BJ (cell line): ENCODE data around the gene RTL10. TPM values are rescaled to one million over a fixed set of nuclear protein-coding genes. Genes with fewer than 3 reads are reported as not detected.

Experiments used
- CTCF ChIA-PET: fragments of 350-600 bp; formaldehyde crosslinking; extraction: SDS; loops from one replicate; lab custom pipeline; 2021; ENCODE audit warnings: antibody characterized with exemption, inconsistent platforms; lab: Yijun Ruan, JAX
- POLR2A ChIA-PET: fragments of 300-600 bp; sonication (Branson Sonifier 250); formaldehyde crosslinking; extraction: SDS; loops from one replicate; lab custom pipeline; 2021; ENCODE audit warnings: antibody characterized with exemption; lab: Charles Lee
- DNase-seq: peaks from one replicate; pipeline ENCODE4 v3.0.0-alpha.2; 2011; ENCODE audit warnings: low read depth
- H3K27me3 ChIP-seq: 2 replicates; pipeline ENCODE4 v1.6.0; 2011; ENCODE audit warnings: low read length; ENCODE audit not compliant: control insufficient read depth, insufficient read depth
- H3K36me3 ChIP-seq: 2 replicates; pipeline ENCODE4 v1.5.1; 2011; ENCODE audit warnings: low read length; ENCODE audit not compliant: control insufficient read depth, insufficient read depth
- H3K4me3 ChIP-seq: 2 replicates; pipeline ENCODE4 v1.5.1; 2011; ENCODE audit warnings: low read depth, mild to moderate bottlenecking, control low read depth, low read length
- polyA plus RNA-seq: library from polyadenylated mRNA; depleted of rRNA; stranded (reverse); fragments of >200 nt; gene quantifications from 2 replicates; pipeline ENCODE4 v1.2.3, GENCODE V29; 2011
- TF ChIP-seq, protein P1 (sequence below): IDR thresholded peaks from 2 replicates; pipeline ENCODE4 v1.5.1; 2011; ENCODE audit warnings: low read depth, mild to moderate bottlenecking, control low read depth, inconsistent platforms, low read length, moderate library complexity; ENCODE audit not compliant: insufficient read depth

Gene RTL10
- polyA plus RNA-seq, 1 experiment: 18.9 TPM

DNA sequence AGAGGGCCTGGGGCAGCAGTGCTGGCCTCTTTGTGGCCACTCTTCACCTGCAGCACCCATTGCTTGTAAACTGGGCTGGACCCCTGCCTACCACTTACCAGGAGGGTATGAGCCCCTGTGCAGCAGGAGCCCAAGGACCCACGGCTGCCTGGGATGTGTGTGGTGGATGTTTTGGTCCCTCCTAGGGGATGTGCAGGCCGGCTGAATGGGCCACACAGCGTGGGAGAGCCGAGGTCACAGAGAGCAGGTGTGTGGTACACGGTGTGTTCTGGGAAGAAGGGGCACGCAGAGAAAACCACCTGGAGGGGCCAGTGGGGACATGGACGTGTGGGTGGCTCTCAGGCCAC, 19.3 kb upstream of the RTL10 start:
- TF ChIP-seq, protein P1, sequence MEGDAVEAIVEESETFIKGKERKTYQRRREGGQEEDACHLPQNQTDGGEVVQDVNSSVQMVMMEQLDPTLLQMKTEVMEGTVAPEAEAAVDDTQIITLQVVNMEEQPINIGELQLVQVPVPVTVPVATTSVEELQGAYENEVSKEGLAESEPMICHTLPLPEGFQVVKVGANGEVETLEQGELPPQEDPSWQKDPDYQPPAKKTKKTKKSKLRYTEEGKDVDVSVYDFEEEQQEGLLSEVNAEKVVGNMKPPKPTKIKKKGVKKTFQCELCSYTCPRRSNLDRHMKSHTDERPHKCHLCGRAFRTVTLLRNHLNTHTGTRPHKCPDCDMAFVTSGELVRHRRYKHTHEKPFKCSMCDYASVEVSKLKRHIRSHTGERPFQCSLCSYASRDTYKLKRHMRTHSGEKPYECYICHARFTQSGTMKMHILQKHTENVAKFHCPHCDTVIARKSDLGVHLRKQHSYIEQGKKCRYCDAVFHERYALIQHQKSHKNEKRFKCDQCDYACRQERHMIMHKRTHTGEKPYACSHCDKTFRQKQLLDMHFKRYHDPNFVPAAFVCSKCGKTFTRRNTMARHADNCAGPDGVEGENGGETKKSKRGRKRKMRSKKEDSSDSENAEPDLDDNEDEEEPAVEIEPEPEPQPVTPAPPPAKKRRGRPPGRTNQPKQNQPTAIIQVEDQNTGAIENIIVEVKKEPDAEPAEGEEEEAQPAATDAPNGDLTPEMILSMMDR: no peak
- ChIA-PET CTCF (interaction anchor here (3.1 kb wide), 1 partner anchor 143 kb away, joined by 13 read pairs; no protein-coding TSS in a partner anchor), POLR2A (no interaction called here)
- H3K4me3 ChIP-seq: no peak overlapping the region
- peaks cover 7% of the 10 kb centered on the region for H3K36me3 ChIP-seq
- H3K27me3 ChIP-seq: no peaks in the 10 kb centered on the region
- DNase-seq: no peak

GRCh38 chr22:19873138-19873959, 18.7 kb upstream of the RTL10 start:
- Histone ChIP-seq H3K36me3 (peaks cover 7% of the 10 kb centered on the region), H3K4me3 (no peak overlapping the region), H3K27me3 (no peaks in the 10 kb centered on the region)
- POLR2A ChIA-PET: no interaction called here
- DNase-seq: no peak
- CTCF ChIA-PET: interaction anchor here (3.1 kb wide), 1 partner anchor 142 kb away, joined by 13 read pairs; no protein-coding TSS in a partner anchor
- TF ChIP-seq, protein P1: no peak

- H3K4me3 ChIP-seq: no peak overlapping the region
- H3K36me3 ChIP-seq: peaks cover 5% of the 10 kb centered on the region
- ChIA-PET CTCF (no interaction called here), POLR2A (no interaction called here)
- no peaks in the 10 kb centered on the region for H3K27me3 ChIP-seq
- DNase-seq: no peak
- TF ChIP-seq, protein P1: no peak
Observed at GRCh38 chr22:19872779-19873137, 18.1 kb upstream of the RTL10 start.

DNA sequence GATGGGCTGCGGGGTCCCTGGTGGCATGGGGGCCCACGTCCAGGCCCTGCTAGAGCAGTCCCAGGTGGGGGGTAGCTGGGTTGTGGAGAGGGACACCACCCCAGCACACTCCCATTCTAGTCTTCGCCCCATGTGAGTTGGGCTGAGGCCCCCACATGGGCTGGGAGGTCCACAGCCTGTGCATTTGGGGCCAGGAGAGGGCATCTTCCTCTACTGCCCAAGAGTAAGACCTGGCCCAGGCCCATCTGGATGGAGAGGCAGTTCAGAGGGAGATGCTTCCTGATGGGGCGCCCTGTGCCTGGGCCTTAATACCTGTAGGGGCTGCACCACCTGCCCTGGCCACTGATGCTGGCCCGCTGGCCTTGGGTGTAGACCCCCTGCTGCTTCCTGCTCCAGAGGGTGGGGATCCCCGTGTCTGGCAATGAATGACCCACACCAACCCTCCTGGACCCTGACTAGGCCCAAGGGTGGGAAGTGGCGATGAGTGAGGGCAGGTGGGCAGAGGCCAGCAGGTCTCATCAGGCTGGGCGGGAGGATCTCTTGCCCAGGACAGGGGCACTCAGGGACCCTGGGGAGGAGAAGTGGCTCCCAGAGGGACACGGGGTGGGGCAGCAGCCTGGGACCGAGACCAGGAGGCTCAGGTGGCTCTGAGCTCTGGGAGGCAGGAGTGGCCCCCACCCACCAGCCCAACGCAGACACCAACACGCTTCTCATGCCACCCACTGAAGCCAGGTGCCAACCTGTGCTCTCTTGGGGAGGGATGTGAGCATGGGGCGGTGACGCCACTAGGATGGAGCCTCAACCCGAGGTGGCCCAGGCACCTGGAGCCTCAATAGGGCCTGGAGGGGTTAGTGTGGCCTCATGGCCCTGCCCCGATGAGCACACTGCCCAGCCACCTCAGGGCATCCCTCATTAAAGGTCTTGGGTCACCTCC, 17.4 kb upstream of the RTL10 start:
- H3K36me3 ChIP-seq: peaks cover 3% of the 10 kb centered on the region
- DNase-seq: no peak
- POLR2A ChIA-PET: no interaction called here
- CTCF ChIA-PET: interaction anchor here (1.3 kb wide), 1 partner anchor 38 kb away, joined by 3 read pairs; no protein-coding TSS in a partner anchor
- no peaks in the 10 kb centered on the region for H3K27me3 ChIP-seq
- TF ChIP-seq, protein P1: no peak
- no peak overlapping the region for H3K4me3 ChIP-seq
